ENCODE data around the gene ACVR2B. TPM values are rescaled to one million over a fixed set of nuclear protein-coding genes. Genes with fewer than 3 reads are reported as not detected.

Gene ACVR2B
- total and polyA plus RNA-seq, 7 donors: 0.59 to 11.9 (median 3.4) TPM

- Histone ChIP-seq H3K9me3 (no peaks in the 10 kb centered on the region), H3K4me1 (peaks cover 37% of the 10 kb centered on the region), H3K4me3 (peak within 1 kb of the TSS; percentile 90), H3K27ac (peak within 1 kb of the TSS; percentile 67), H3K36me3 (ENCODE audit: insufficient read depth in 1 of 2, low read depth in 1 of 2) (peaks cover 0 to 21% of the 10 kb centered on the region in 2 donors), H3K27me3 (ENCODE audit: insufficient read depth in 3 of 3, low read length in 2 of 3) (no peaks in the 10 kb centered on the region)
- intact Hi-C loops (cut with DNase I): loop anchor here in 1 of 2 donors (10.0 kb wide), 1 partner anchor 348 kb away; no protein-coding TSS in a partner anchor
- DNase-seq (peak; percentile 97 to 98), ATAC-seq (peak; percentile 95 to 98 (median 96))
- 1% methylated on average over 51 to 53 of the region's 53 CpGs for WGBS, 3 donors
- TF ChIP-seq CTCF (IDR thresholded peaks at IDR 0.05): peak; percentile 85
Observed at GRCh38 chr3:38496131-38496910, 42.6 kb downstream of the ACVR2B start, which contains the start of gene EXOG. TSS of gene EXOG (plus strand) at chr3:38496340. CDS start at chr3:38496368, 28 bp downstream.

- Histone ChIP-seq H3K4me3 (peak overlapping the region; percentile 90), H3K36me3 (ENCODE audit: insufficient read depth in 1 of 2, low read depth in 1 of 2) (peaks cover 0 to 28% of the 10 kb centered on the region in 2 donors), H3K4me1 (peaks cover 37% of the 10 kb centered on the region), H3K9me3 (no peaks in the 10 kb centered on the region), H3K27me3 (ENCODE audit: insufficient read depth in 3 of 3, low read length in 2 of 3) (no peaks in the 10 kb centered on the region), H3K27ac (no peak overlapping the region)
- intact Hi-C loops (cut with DNase I): loop anchor here in 1 of 2 donors (10.0 kb wide), 1 partner anchor 348 kb away; no protein-coding TSS in a partner anchor
- ATAC-seq (no peak), DNase-seq (no peak)
- no peak for TF ChIP-seq CTCF (IDR thresholded peaks at IDR 0.05)
- 32 to 34% (median 33%) methylated on average over 4 of the region's 4 CpGs for WGBS, 3 donors
Observed at GRCh38 chr3:38497031-38497430, 43.3 kb downstream of the ACVR2B start.

GRCh38 chr3:38500688-38501417 is 47.2 kb downstream of the ACVR2B start:
- no peak overlapping the region for H3K4me3 ChIP-seq
- peaks cover 23% of the 10 kb centered on the region for H3K4me1 ChIP-seq
- DNase-seq (no peak), ATAC-seq (no peak)
- no peak for TF ChIP-seq CTCF (IDR thresholded peaks at IDR 0.05)
- H3K27me3 ChIP-seq (ENCODE audit: insufficient read depth in 3 of 3, low read length in 2 of 3): no peaks in the 10 kb centered on the region
- H3K36me3 ChIP-seq (ENCODE audit: insufficient read depth in 1 of 2, low read depth in 1 of 2): peaks cover 0 to 67% of the 10 kb centered on the region in 2 donors
- no peak overlapping the region for H3K27ac ChIP-seq
- WGBS, 3 donors: 32 to 40% (median 39%) methylated on average over 2 of the region's 2 CpGs
- intact Hi-C loops (cut with DNase I): no loop called here
- H3K9me3 ChIP-seq: no peaks in the 10 kb centered on the region

GRCh38 chr3:38507120-38507519 is 53.4 kb downstream of the ACVR2B start:
- Histone ChIP-seq H3K4me1 (no peaks in the 10 kb centered on the region), H3K9me3 (no peaks in the 10 kb centered on the region), H3K27me3 (ENCODE audit: insufficient read depth in 3 of 3, low read length in 2 of 3) (no peaks in the 10 kb centered on the region), H3K4me3 (no peak overlapping the region), H3K36me3 (ENCODE audit: insufficient read depth in 1 of 2, low read depth in 1 of 2) (peaks cover 6 to 98% of the 10 kb centered on the region in 2 donors), H3K27ac (no peak overlapping the region)
- no peak for TF ChIP-seq CTCF (IDR thresholded peaks at IDR 0.05)
- ATAC-seq: no peak
- intact Hi-C loops (cut with DNase I): no loop called here
- WGBS, 3 donors: 87 to 92% (median 91%) methylated on average over 2 of the region's 2 CpGs
- no peak for DNase-seq

Measured in psoas muscle (tissue), 8 donors.